GM19397 (cell line): ENCODE data around the gene PTPRS.

Experiments used
- ATAC-seq: cut with Tn5 transposase; IDR thresholded peaks from one replicate; pipeline ENCODE4 v1.9.1; 2021; ENCODE audit warnings: mild to moderate bottlenecking, moderate library complexity; ENCODE audit not compliant: unreplicated experiment

PTPRS gene

DNA sequence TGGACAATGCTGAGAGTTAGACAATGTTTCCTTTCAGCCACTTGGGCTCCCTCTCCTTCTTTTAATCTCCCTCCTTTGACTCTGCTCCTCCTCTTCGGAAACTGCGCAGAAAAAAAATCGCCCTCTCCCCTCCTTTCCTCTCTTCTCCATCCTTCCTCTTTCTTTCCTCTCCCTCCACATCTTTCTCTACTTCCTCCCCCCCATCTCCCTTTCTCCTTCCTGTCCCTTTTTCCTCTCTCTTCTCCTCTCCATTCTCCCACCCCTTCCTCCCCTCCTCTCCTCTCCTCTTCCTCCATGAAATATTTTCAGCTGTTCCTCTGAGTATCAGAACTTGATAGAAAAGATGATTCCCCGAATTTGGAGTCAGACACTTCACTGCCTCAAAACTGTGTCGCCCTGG, 15.1 kb upstream of the PTPRS start:
- no peak for ATAC-seq

DNA sequence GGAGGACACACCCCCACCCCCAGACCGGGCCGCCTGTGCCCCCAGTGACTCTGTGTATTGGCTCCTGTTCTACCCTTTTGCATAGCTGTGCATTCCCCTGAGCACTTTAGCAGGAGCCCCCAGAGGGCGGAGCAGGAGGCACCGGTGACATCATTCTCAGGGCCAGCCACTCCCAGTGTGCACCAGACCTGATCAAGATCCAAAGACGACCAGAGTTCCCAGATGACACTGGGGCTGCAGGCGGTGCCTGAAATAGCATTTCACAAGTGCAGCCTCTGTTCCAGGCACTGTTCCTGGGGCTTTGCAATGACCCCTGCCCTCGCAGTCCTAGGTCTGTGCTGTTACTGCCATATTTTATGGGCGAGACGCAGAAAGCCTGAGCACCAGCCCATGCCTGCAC, 14.5 kb upstream of the PTPRS start:
- ATAC-seq = no peak

DNA sequence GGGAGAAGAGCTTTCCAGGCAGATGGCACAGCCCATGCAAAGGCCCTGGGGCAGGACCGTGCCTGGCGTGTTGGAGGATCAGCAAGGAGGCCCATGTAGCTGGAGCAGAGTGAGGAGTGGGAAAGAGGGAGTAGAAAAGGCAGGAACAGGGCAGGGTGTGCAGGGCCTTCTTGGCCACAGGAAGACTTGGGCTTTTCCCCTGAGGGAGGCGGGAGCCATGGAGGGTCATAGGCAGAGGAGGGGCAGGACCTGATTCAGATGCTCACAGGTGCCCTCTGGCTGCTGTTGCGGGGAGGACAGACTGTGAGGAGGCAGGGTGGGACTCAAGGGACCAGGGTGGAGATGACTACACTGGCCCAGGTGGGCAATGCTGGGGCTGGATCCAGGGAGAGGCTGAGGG, 13.8 kb upstream of the PTPRS start:
- ATAC-seq = no peak

DNA sequence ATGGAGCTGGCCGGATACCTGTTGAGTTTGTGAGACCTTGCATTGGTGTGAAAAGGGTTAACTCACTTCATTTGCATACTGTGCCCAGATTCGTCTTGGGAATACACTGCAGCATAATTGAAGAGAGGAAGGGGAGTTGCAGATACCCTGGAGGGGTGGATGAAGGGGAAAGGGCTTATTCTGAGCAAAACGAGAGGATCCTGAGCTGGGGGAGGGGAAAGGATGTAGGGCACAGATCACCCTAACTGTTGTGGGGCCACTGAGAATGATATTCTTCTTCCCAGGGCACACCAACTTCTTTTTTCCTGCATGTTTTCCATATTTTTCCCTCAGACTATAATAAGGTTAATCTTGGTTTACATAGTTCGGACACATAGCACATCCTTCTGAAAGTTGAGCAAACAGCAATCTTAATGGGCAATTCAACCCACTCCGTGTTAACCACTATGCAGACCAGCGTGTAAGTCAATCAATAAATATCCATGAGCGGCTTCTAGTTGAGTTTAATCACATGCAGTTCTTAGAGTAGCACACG, 11.7 kb upstream of the PTPRS start:
- no peak for ATAC-seq

- no peak for ATAC-seq
Measured at GRCh38 chr19:5351731-5352228, 11.2 kb upstream of the PTPRS start.

- no peak for ATAC-seq
Measured at GRCh38 chr19:5349041-5349440, 8.4 kb upstream of the PTPRS start.

- no peak for ATAC-seq
Measured at GRCh38 chr19:5345895-5346386, 5.3 kb upstream of the PTPRS start.

- ATAC-seq = no peak
Measured at GRCh38 chr19:5343848-5344247, 3.2 kb upstream of the PTPRS start.

DNA sequence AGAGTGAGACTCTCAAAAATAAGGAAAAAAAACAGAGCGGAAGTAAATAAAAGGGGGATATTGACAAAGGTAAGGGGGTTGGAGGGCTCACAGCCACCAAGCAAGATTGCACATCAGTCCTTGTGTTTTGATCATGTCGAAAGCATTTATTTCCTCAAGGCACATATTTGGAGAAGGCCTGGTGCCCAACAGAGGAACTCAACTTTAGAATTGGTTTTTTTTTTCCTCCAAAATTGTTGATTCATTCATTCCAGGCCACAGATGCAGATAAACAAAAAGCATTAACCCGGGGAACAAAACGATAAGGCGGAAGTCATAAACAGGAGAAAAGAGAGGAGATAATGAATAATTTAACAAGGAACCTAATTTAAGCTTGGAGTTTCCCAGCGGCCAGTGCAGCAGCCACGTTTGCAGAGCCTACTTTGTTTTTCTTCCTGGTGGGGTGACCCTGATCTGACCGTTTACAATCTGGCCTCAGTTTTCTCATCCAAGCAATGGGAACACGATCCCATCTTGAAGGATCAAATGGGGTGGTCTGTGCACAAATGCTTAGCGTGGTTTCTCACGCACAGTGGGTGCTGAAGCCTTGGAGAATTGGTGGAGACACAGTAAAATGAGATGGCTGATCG, 2.1 kb upstream of the PTPRS start:
- no peak for ATAC-seq

DNA sequence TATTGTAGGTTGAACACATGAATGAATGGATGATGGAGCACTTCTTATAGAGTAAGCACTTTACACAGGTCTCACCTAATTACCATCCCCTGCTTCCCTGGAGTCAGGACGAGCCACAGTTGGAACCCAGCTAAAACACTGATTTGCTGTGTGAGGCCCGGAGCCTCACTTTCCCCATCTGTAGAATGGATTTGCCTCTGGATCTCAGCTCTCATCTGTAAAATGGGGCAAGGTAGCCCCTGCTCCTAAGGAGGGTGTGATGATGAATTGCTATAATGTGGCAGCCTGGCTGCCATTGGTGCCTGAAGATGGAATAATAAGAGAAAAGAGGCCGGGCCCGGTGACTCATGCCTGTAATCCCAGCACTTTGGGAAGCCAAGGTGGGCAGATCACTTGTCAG, 1.4 kb upstream of the PTPRS start:
- ATAC-seq = no peak

DNA sequence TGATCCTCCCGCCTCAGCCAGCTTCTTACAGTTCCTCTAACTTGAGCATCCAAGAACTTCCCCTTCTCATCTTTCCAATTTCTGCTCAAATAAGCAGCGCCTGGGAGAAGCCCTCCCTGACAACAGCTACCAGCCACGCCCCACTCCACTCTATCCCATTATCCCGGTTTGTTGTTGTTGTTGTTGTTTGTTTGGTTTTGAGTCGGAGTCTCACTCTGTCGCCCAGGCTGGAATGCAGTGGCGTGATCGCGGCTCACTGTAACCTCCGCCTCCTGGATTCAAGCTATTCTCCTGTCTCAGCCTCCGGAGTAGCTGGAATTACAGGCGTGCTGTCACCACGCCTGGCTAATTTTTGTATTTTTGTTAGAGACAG, 822 bp upstream of the PTPRS start:
- ATAC-seq = no peak

- ATAC-seq = no peak
Measured at GRCh38 chr19:5339950-5340636, 519 bp downstream of the PTPRS start.

- no peak for ATAC-seq
Measured at GRCh38 chr19:5339198-5339949, 1.2 kb downstream of the PTPRS start.

DNA sequence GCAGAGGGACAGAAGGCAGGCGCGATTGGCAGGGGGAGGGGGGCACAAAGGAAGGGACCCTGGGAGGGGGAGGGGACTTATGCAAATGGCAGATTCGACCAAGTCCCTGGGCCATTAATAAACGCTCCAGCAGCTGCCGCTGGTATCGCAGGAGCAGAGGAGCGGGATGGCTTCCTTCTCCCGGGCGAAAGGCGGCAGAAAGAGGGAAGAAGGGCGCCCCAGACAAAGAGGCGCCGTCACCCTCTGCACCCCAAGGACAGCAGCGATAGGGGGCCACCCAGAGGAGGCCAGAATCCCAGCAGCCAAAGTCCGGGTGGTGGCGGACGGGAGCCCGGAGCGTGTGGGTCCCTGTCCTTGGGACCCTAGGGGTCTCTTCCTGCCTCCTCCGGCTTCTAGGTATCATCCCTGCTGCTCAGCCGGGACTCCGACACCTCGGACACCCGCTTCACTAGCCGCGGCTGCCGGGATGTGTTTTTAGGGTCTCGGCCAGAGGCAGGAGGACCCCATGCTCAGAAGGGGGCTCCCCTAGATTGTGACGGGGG, 1.9 kb downstream of the PTPRS start:
- no peak for ATAC-seq

GRCh38 chr19:5337708-5338655, 2.6 kb downstream of the PTPRS start:
- no peak for ATAC-seq

GRCh38 chr19:5337126-5337525, 3.5 kb downstream of the PTPRS start:
- ATAC-seq = no peak

DNA sequence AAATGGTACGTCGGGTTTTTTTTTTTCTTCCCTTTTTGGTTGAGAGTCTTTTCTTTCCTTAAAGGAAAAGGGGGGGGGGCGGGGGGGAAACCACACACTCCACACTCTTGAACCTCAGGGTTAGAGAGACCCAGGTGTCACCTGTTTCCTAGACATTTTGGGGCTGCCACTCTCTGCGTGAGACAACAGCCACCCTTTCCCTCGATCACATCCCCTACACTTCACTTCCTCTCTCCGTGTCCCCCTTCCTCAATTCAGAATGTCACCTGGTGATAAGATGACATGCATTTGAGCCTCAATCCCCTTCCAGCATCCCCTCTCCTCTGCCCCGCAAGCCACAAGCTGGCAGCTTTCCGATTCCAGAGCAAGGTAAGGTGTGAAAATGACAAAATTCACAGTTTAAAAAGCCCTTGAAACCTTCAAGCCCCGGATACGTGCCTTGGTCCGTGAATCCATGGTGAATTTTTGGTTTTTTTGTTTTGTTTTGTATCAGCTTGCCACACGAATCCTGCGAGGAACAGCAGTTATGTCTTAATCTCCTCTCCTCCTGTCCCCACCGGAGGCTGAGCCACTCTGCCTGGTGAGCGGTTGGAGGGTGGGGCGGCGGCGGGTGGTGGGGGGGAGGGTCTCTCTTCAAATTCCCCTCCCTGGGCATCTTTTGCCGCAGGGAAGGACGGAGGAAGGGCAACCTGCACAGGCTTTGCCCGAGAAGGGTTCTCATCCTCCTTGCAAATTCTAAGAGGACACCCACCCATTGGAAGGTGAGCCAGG, 4.2 kb downstream of the PTPRS start:
- no peak for ATAC-seq

DNA sequence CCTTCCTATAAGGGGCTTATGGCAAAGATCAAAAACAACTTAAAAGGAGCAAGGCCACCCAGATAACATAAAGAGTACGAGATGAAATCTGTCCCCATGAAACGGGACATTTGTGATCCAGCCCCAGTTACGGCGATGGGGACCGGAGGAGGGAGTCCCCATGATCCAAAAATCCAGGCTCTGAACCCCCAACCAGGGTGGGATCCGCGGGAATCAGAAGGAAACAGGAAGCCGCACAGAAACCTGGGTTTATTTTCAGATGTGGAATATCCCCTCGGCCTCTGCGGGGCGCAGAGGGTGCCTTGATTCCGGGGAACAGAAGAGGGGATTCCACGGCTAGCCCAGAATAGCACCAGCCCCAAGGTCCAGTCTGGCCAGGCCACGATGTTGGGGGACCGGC, 5.0 kb downstream of the PTPRS start:
- ATAC-seq = no peak

- ATAC-seq = no peak
Measured at GRCh38 chr19:5334824-5335500, 5.7 kb downstream of the PTPRS start.
